ENCODE results near the gene HS6ST2. TPM values are rescaled to one million over a fixed set of nuclear protein-coding genes. Genes with fewer than 3 reads are reported as not detected.
"Not testable (repeated sequence)": the region's sequence is repeated elsewhere in the genome, so short reads cannot be mapped to it uniquely, and the experiment has no call there.

The HS6ST2 gene
- total and polyA plus RNA-seq, 5 donors from 2014 or later = not detected

GRCh38 chrX:132983496-132983895, 25.1 kb upstream of the HS6ST2 start:
- H3K4me3 Mint-ChIP-seq = no peak overlapping the region

GRCh38 chrX:132980035-132980434, 21.6 kb upstream of the HS6ST2 start:
- H3K27me3 ChIP-seq (ENCODE audit: control insufficient read depth, insufficient read depth, low read length); H3K4me3 ChIP-seq (ENCODE audit: low read depth, low read length); DNase-seq; H3K36me3 Mint-ChIP-seq; ATAC-seq (ENCODE audit: low read depth in 2 of 2); H3K36me3 ChIP-seq (ENCODE audit: control insufficient read depth, insufficient read depth, low read length); H3K27ac ChIP-seq (ENCODE audit: insufficient read depth, low read length, poor library complexity, severe bottlenecking); H3K4me1 Mint-ChIP-seq; H3K9me3 Mint-ChIP-seq; H3K9me3 ChIP-seq (ENCODE audit: control insufficient read depth in 2 of 2, low read length in 2 of 2); H3K4me1 ChIP-seq (ENCODE audit: control insufficient read depth, insufficient read depth, low read length, poor library complexity, severe bottlenecking); H3K27me3 Mint-ChIP-seq; H3K27ac Mint-ChIP-seq: not testable (repeated sequence)
- peak overlapping the region in 1 of 4 donors; percentile 58 for H3K4me3 Mint-ChIP-seq

More at GRCh38 chrX:132983496-132983895, 25.1 kb upstream of the HS6ST2 start:
- Histone ChIP-seq H3K4me3 (ENCODE audit: low read depth, low read length) (no peak overlapping the region), H3K36me3 (ENCODE audit: control insufficient read depth, insufficient read depth, low read length) (no peaks in the 10 kb centered on the region), H3K27ac (ENCODE audit: insufficient read depth, low read length, poor library complexity, severe bottlenecking) (no peak overlapping the region), H3K9me3 (ENCODE audit: control insufficient read depth in 2 of 2, low read length in 2 of 2) (no peaks in the 10 kb centered on the region), H3K27me3 (ENCODE audit: control insufficient read depth, insufficient read depth, low read length) (no peaks in the 10 kb centered on the region), H3K4me1 (ENCODE audit: control insufficient read depth, insufficient read depth, low read length, poor library complexity, severe bottlenecking) (no peaks in the 10 kb centered on the region)
- DNase-seq (no peak), ATAC-seq (ENCODE audit: low read depth in 2 of 2) (no peak)
- Mint-ChIP-seq H3K36me3 (no peaks in the 10 kb centered on the region), H3K27ac (no peak overlapping the region), H3K9me3 (peaks cover 0 to 3% (median 0%) of the 10 kb centered on the region in 7 donors), H3K27me3 (no peaks in the 10 kb centered on the region), H3K4me1 (no peaks in the 10 kb centered on the region)

- H3K36me3 Mint-ChIP-seq = no peaks in the 10 kb centered on the region
- no peaks in the 10 kb centered on the region for H3K36me3 ChIP-seq (ENCODE audit: control insufficient read depth, insufficient read depth, low read length)
- no peaks in the 10 kb centered on the region for H3K9me3 ChIP-seq (ENCODE audit: control insufficient read depth in 2 of 2, low read length in 2 of 2)
- H3K4me3 Mint-ChIP-seq = no peak overlapping the region
- no peaks in the 10 kb centered on the region for H3K27me3 ChIP-seq (ENCODE audit: control insufficient read depth, insufficient read depth, low read length)
- no peak overlapping the region for H3K4me3 ChIP-seq (ENCODE audit: low read depth, low read length)
- no peaks in the 10 kb centered on the region for H3K4me1 ChIP-seq (ENCODE audit: control insufficient read depth, insufficient read depth, low read length, poor library complexity, severe bottlenecking)
- no peaks in the 10 kb centered on the region for H3K4me1 Mint-ChIP-seq
- DNase-seq (no peak), ATAC-seq (ENCODE audit: low read depth in 2 of 2) (no peak)
- H3K27me3 Mint-ChIP-seq = peaks cover 5% of the 10 kb centered on the region
- no peaks in the 10 kb centered on the region for H3K9me3 Mint-ChIP-seq
- no peak overlapping the region for H3K27ac ChIP-seq (ENCODE audit: insufficient read depth, low read length, poor library complexity, severe bottlenecking)
- H3K27ac Mint-ChIP-seq = no peak overlapping the region
These were observed 10.0 kb upstream of the HS6ST2 start for GRCh38 chrX:132968296-132968949.

- H3K36me3 Mint-ChIP-seq = no peaks in the 10 kb centered on the region
- no peak overlapping the region for H3K27ac Mint-ChIP-seq
- H3K9me3 Mint-ChIP-seq = no peaks in the 10 kb centered on the region
- ATAC-seq (ENCODE audit: low read depth in 2 of 2) (no peak), DNase-seq (no peak)
- Histone ChIP-seq H3K4me3 (ENCODE audit: low read depth, low read length) (no peak overlapping the region), H3K9me3 (ENCODE audit: control insufficient read depth in 2 of 2, low read length in 2 of 2) (no peaks in the 10 kb centered on the region), H3K27me3 (ENCODE audit: control insufficient read depth, insufficient read depth, low read length) (no peaks in the 10 kb centered on the region), H3K27ac (ENCODE audit: insufficient read depth, low read length, poor library complexity, severe bottlenecking) (no peak overlapping the region), H3K4me1 (ENCODE audit: control insufficient read depth, insufficient read depth, low read length, poor library complexity, severe bottlenecking) (no peaks in the 10 kb centered on the region), H3K36me3 (ENCODE audit: control insufficient read depth, insufficient read depth, low read length) (no peaks in the 10 kb centered on the region)
- H3K27me3 Mint-ChIP-seq = peaks cover 5% of the 10 kb centered on the region
- no peak overlapping the region for H3K4me3 Mint-ChIP-seq
- H3K4me1 Mint-ChIP-seq = no peaks in the 10 kb centered on the region
These were observed 8.6 kb upstream of the HS6ST2 start for GRCh38 chrX:132967049-132967448.

GRCh38 chrX:132965461-132965860, 7.0 kb upstream of the HS6ST2 start:
- Histone ChIP-seq H3K27me3 (ENCODE audit: control insufficient read depth, insufficient read depth, low read length) (no peaks in the 10 kb centered on the region), H3K27ac (ENCODE audit: insufficient read depth, low read length, poor library complexity, severe bottlenecking) (no peak overlapping the region), H3K4me1 (ENCODE audit: control insufficient read depth, insufficient read depth, low read length, poor library complexity, severe bottlenecking) (no peaks in the 10 kb centered on the region), H3K9me3 (ENCODE audit: control insufficient read depth in 2 of 2, low read length in 2 of 2) (no peaks in the 10 kb centered on the region), H3K36me3 (ENCODE audit: control insufficient read depth, insufficient read depth, low read length) (no peaks in the 10 kb centered on the region), H3K4me3 (ENCODE audit: low read depth, low read length) (no peak overlapping the region)
- Mint-ChIP-seq H3K9me3 (no peaks in the 10 kb centered on the region), H3K27me3 (peaks cover 10% of the 10 kb centered on the region), H3K4me3 (no peak overlapping the region), H3K4me1 (no peaks in the 10 kb centered on the region), H3K36me3 (no peaks in the 10 kb centered on the region), H3K27ac (no peak overlapping the region)
- ATAC-seq (ENCODE audit: low read depth in 2 of 2) (no peak), DNase-seq (no peak)

GRCh38 chrX:132961511-132961910, 3.1 kb upstream of the HS6ST2 start:
- Mint-ChIP-seq H3K27ac (no peak overlapping the region), H3K9me3 (no peaks in the 10 kb centered on the region), H3K36me3 (no peaks in the 10 kb centered on the region), H3K27me3 (peaks cover 11% of the 10 kb centered on the region), H3K4me1 (no peaks in the 10 kb centered on the region), H3K4me3 (no peak overlapping the region)
- DNase-seq (no peak), ATAC-seq (ENCODE audit: low read depth in 2 of 2) (no peak)
- no peak overlapping the region for H3K4me3 ChIP-seq (ENCODE audit: low read depth, low read length)
- no peak overlapping the region for H3K27ac ChIP-seq (ENCODE audit: insufficient read depth, low read length, poor library complexity, severe bottlenecking)
- no peaks in the 10 kb centered on the region for H3K9me3 ChIP-seq (ENCODE audit: control insufficient read depth in 2 of 2, low read length in 2 of 2)
- H3K36me3 ChIP-seq (ENCODE audit: control insufficient read depth, insufficient read depth, low read length) = no peaks in the 10 kb centered on the region
- no peaks in the 10 kb centered on the region for H3K4me1 ChIP-seq (ENCODE audit: control insufficient read depth, insufficient read depth, low read length, poor library complexity, severe bottlenecking)
- no peaks in the 10 kb centered on the region for H3K27me3 ChIP-seq (ENCODE audit: control insufficient read depth, insufficient read depth, low read length)

- peaks cover 20% of the 10 kb centered on the region for H3K27me3 Mint-ChIP-seq
- peaks cover 0 to 7% (median 0%) of the 10 kb centered on the region in 7 donors for H3K9me3 Mint-ChIP-seq
- peak overlapping the region in 1 of 3 donors; percentile 52 for H3K27ac Mint-ChIP-seq
- Histone ChIP-seq H3K36me3 (ENCODE audit: control insufficient read depth, insufficient read depth, low read length) (no peaks in the 10 kb centered on the region), H3K27me3 (ENCODE audit: control insufficient read depth, insufficient read depth, low read length) (no peaks in the 10 kb centered on the region), H3K9me3 (ENCODE audit: control insufficient read depth in 2 of 2, low read length in 2 of 2) (no peaks in the 10 kb centered on the region), H3K4me3 (ENCODE audit: low read depth, low read length) (no peak overlapping the region), H3K27ac (ENCODE audit: insufficient read depth, low read length, poor library complexity, severe bottlenecking) (no peak overlapping the region), H3K4me1 (ENCODE audit: control insufficient read depth, insufficient read depth, low read length, poor library complexity, severe bottlenecking) (no peaks in the 10 kb centered on the region)
- ATAC-seq (ENCODE audit: low read depth in 2 of 2) = no peak
- H3K4me3 Mint-ChIP-seq = no peak overlapping the region
- H3K4me1 Mint-ChIP-seq = no peaks in the 10 kb centered on the region
- DNase-seq = no peak
- H3K36me3 Mint-ChIP-seq = no peaks in the 10 kb centered on the region
These were observed 978 bp downstream of the HS6ST2 start for GRCh38 chrX:132957211-132958090.

Data from CD4-positive, CD25-positive, alpha-beta regulatory T cell (primary cell).